Epithelial cell of esophagus (primary cell): ENCODE data around the gene NAGS.
"Not testable (repeated sequence)": the region's sequence is repeated elsewhere in the genome, so short reads cannot be mapped to it uniquely, and the experiment has no call there.

ENCODE experiments used
- DNase-seq: peaks from one replicate; pipeline ENCODE4 v3.0.0; 2010; ENCODE audit warnings: low read depth
- H3K4me3 ChIP-seq: 2 replicates; pipeline ENCODE4 v1.5.1; 2011; ENCODE audit warnings: mild to moderate bottlenecking, low read length, control low read depth
- TF ChIP-seq, protein P1 (sequence below): IDR thresholded peaks from 2 replicates; pipeline ENCODE4 v1.5.1; 2011; ENCODE audit warnings: low read depth, mild to moderate bottlenecking, low read length, control low read depth, inconsistent platforms; ENCODE audit not compliant: insufficient read depth; ENCODE audit errors: missing control alignments

NAGS gene

DNA sequence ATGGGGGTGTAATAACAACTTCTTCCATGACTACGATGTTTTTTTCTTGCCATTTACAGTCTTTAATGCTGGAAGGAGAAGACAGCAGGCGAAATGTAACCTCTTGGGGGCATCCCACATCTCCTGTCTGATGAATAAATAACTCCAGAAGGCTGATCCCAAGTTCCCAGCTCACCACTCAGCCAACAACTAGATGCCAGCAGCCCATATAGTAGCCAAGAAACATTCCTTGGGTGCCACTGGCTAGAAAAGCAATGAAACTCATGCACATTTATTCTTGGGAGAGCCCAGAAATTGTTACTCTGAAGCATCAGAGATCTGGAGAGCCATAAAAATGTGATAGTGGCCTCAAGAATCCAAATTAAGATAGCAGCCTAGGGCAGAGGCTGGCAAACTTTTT is 33.0 kb downstream of the NAGS start:
- TF ChIP-seq, protein P1, sequence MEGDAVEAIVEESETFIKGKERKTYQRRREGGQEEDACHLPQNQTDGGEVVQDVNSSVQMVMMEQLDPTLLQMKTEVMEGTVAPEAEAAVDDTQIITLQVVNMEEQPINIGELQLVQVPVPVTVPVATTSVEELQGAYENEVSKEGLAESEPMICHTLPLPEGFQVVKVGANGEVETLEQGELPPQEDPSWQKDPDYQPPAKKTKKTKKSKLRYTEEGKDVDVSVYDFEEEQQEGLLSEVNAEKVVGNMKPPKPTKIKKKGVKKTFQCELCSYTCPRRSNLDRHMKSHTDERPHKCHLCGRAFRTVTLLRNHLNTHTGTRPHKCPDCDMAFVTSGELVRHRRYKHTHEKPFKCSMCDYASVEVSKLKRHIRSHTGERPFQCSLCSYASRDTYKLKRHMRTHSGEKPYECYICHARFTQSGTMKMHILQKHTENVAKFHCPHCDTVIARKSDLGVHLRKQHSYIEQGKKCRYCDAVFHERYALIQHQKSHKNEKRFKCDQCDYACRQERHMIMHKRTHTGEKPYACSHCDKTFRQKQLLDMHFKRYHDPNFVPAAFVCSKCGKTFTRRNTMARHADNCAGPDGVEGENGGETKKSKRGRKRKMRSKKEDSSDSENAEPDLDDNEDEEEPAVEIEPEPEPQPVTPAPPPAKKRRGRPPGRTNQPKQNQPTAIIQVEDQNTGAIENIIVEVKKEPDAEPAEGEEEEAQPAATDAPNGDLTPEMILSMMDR = no peak
- no peak for DNase-seq
- no peak overlapping the region for H3K4me3 ChIP-seq

DNA sequence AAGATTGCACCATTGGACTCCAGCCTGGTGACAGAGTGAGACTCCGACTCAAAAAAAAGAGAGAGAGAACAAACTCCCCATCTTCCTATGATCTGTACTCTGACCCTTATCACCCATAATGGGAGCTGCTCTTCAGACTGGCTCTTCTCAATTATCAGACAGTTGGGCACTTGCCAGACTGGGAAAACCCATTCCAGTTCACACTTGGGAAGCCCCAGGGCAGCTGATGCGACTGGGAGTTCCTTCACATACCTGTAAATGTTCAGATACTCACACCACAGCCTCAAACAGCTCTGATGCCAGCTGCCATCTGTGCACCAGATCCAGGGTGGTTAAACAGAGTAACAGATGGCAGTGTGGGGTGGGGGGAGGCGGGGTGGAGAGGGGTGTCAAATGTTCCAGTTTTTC is 34.2 kb downstream of the NAGS start:
- TF ChIP-seq, protein P1 = no peak
- DNase-seq = peak; percentile 27
- H3K4me3 ChIP-seq = no peak overlapping the region

DNA sequence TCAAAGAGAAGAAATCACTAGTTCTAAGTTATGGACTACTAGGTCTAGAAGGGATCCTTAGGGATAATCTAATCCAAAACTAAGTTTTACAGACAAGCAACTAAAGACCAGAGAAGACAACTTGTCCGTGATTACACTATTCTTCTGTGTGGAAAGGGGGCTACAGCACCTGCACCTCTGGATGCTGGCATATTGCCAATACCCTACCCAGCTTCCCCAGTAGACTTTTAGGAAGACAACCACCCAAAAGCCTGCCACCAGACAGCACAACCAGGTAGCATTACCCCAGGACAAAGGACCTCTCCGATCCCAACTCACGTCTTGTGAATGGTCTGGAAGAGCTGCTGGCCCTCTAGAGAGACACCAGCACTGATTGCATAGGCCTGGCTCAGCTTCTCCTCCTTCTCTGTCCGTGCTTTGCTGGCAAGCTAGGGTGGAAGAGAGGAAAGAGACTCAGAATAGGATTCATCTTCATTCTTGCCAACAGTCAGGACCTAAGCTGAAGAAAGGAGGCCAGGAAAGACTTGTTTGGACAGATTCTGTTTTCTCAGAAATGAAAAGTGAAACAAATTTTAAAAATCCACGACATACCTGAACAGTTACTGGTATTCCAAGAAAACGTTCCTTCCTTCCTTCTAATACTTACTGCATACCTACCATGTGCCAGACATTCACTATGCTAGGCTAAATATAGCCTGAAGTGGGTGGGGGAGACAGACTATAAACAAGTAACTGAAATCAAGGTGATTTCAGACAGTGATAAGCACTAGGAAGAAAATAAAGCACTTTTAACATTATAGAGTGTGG is 35.6 kb downstream of the NAGS start:
- no peak overlapping the region for H3K4me3 ChIP-seq
- TF ChIP-seq, protein P1 = no peak

DNA sequence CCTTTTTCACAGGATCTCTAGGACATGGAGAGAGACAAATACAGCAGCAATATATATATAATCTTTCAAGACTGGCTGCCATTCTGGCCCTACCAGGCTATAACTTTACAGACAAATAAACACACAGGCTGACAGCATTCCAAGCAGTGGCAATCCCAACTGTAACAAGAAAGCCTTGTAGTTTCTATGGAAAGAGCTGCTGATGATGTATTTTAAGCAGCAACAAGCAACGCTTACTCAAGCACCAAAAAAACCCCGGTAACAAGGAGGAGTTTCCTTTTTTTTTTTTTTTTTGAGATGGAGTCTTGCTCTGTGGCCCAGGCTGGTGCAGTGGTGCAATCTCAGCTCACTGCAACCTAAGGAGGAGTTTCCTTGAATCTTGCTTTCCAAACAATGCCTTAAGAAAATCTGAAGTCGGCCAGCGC is 38.9 kb downstream of the NAGS start:
- TF ChIP-seq, protein P1 = no peak
- DNase-seq = peak; percentile 23
- no peak overlapping the region for H3K4me3 ChIP-seq

More for the DNA sequence above, 35.6 kb downstream of the NAGS start:
- DNase-seq = peak; percentile 71

DNA sequence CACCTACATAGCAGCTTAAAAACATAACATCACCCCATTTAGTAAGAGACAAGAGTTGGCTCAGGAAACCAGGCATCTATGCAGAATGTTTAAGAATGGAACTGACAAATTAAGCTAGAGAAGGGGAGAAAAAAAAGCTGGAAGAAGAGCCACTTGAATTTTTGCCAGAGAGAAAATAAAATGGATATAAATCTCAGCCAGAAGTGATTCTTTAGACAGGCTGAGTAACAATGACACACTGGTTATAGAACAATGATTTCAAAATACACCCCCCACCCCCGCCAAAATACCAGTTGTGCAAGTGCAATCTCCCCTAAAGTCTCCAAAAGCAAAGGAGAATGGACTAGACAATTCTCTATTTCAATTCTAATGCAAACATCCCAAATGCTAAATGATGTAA is 39.6 kb downstream of the NAGS start:
- peak; percentile 67 for DNase-seq
- TF ChIP-seq, protein P1 = no peak

DNA sequence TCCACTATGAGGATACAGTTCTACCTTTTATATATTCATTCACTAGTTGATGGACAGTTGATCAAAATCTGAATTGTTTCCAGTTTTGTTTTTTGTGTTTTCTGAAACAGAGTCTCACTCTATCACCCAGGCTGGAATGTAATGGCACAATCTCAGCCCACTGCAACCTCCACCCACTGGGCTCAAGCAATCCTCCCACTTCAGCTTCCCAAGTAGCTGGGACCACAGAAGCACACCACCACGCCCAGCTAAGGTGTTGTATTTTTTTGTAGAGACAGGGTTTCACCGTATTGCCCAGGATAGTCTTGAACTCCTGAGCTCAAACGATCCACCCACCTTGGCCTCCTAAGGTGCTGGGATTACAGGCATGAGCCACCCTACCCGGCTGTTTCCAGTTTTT is 41.1 kb downstream of the NAGS start:
- no peak overlapping the region for H3K4me3 ChIP-seq
- TF ChIP-seq, protein P1 = no peak

More for the DNA sequence above, 39.6 kb downstream of the NAGS start:
- H3K4me3 ChIP-seq = no peak overlapping the region

DNA sequence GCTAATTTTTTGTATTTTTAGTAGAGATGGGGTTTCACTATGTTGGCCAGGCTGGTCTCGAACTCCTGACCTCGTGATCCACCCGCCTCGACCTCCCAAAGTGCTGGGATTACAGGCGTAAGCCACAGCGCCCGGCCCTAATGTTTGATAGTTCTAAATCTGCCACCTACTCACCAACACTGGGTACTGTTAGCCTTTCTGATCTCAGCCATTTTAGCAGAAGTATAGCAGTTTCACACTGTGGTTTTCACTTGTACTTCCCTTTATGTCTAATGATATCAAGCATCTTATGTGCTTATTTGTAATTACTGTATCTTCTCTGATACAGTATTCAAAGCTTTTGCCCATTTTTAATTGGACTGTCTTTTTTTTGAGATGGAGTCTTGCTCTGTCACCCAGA is 42.5 kb downstream of the NAGS start:
- not testable (repeated sequence) for DNase-seq, H3K4me3 ChIP-seq

More for the DNA sequence above, 41.1 kb downstream of the NAGS start:
- no peak for DNase-seq
